Inflammatory macrophage (primary cell): ENCODE data around the gene STAT5B.
"Not testable (repeated sequence)": the region's sequence is repeated elsewhere in the genome, so short reads cannot be mapped to it uniquely, and the experiment has no call there.

Source experiments
- DNase-seq, 2 donors: peaks; one replicate each; pipeline ENCODE4 v3.0.0-alpha.2; 2020 to 2022

The STAT5B gene

GRCh38 chr17:42230225-42230624, 46.0 kb downstream of the STAT5B start:
- no peak for DNase-seq

DNA sequence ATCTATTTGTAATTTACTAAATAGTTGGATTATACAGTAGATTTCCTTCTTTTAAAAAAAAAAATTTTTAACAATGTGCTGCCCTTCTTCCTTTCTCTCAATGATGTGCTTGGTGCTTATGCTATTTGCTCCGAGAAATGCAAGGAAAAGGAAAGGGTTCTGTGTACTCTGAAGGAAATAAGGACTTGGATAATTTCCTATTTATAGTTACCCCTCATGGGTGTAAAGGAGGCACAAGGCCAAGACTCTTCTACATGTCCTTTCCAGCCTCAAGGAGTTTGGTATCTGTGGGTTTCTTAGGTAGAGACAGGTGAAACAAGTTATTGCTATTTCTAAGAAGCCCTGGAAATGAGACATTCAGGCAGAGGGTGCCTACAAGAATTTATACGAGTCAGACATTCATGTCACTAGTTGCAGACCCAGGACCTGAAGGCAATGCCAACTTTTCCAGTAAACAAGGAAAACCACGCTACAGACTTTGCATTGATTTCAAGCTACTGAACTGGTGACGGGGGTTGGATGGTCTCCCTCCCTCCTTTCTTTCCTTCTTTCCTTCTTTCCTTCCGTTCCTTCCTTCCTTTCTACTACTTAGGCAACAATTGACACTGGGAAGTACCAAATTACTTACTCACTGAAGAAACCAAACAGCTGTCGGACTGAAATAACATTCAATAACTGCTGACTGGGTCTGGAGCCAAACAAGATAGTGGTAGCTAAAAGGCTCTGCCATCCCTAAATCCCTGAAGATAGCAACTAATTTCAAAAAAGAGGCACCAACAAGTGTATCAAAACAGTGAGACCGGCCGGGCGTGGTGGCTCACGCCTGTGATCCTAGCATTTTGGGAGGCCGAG, 48.1 kb downstream of the STAT5B start:
- no peak for DNase-seq

- peak; percentile 55 to 57 for DNase-seq
These were observed 50.5 kb downstream of the STAT5B start for GRCh38 chr17:42225646-42226045.

GRCh38 chr17:42224651-42225050, 51.5 kb downstream of the STAT5B start:
- DNase-seq = no peak

DNA sequence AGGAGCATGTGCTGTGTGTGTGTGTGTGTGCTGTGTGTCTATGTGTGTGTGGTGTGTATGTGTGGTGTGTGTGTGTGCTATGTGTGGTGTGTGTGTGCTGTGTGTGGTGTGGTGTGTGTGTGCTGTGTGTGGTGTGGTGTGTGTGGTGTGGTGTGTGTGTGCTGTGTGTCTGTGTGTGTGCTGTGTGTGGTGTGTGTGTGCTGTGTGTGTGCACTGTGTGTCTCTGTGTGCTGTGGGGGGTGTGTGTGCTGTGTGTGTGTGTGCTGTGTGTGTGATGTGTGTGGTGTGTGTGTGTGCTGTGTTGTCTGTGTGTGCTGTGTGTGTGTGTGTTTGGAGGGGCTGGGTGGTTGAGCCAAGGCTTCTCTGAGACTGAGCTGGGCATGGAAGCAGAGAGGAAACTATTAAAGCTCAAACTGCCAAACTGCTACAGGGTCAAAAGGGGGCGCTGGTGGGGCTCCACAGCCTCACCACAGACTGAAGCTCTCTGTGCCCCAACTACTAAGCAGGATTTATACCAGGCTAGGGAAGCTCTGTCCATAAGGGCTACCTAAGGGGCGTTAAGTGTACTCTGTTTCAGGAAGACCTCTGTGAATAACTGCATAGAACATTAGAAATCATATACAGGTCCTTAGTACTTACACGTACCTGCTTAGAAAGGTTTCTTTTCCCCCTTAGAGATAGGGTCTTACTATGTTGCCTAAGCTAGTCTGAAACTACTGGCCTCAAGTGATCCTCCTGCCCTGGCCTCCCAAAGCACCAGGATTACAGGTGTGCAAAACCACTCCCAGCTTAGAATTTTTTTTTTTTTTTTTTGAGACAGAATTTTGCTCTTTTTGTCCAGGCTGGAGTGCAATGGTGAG, 54.1 kb downstream of the STAT5B start:
- peak; percentile 62 to 70 for DNase-seq

DNA sequence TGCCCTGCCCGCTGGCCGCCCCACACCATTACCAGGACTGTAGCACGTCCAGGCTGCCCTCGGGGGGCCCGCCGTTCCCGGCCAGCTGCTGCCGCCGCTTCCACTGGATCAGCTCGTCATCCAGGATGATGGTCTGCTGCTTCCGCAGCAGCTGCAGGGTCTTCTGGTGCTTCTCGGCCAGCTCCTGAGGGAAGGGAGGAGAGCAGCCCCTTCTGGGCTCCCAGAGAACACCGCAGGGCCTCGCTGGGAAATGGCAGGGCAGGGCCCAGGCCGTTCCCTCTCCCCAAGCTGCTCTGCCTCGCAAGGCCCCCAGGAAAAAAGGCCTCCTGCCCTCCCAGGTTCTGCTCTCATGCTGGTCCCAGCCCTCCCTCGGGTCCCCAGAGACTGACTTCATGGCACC, 56.9 kb downstream of the STAT5B start:
- not testable (repeated sequence) for DNase-seq

DNA sequence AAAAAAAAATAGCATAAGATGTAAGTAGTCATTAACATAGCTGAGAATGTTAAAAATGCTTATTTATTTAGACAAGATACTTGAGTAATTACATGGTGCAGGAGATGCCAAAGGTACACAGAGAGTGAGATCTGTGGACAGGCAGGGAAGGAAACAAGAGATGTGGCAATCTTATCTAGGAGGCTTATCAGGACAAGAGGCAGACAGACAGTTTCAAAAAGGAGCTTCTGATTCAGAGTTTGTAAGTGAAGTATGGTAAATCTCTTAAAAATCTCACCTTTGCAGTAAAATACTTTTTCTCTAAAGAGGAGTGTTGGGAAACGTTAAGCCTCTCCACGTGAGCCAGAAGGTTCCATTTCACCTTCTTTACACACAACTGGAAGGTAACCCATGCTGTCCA, 62.0 kb downstream of the STAT5B start:
- no peak for DNase-seq

- DNase-seq = no peak
These were observed 63.8 kb downstream of the STAT5B start for GRCh38 chr17:42212382-42212781.

DNA sequence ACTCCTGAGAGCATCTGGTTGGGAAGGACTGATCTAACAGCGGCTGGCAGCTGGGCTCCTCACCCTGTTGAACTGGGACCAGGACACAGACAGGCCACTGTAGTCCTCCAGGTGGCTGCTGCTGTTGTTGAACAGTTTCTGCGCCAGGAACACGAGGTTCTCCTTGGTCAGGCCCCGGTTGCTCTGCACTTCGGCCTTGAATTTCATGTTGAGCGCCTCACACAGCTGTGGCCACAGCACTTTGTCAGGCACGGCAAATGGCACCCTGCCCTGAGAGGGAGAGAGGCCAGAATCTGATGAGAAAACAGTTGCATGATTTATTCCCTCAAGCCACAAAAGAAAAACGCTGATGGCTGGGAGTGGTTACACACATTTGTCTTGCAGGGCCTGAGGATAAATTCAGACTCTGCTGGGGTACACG, 64.3 kb downstream of the STAT5B start:
- DNase-seq = not testable (repeated sequence)

DNA sequence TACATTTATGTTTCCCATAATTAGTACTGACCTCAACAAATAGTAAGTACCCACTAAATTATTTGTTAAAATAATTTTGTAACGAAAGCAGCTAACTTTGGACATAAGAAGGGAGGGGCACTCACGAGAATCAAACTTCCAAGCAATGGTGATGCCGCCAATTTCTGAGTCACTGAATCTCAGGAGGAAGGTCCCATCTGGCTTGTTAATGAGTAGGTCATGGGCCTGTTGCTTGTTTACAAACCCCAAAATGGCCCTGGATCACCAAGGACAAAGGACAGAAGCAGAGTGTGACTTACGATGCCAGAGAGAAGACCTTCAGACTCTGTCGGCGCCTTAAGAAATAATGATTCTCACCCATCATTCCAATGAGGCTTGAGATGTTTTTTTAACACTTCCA, 66.1 kb downstream of the STAT5B start:
- no peak for DNase-seq

- peak; percentile 51 to 65 for DNase-seq
These were observed 70.0 kb downstream of the STAT5B start for GRCh38 chr17:42206153-42206612.

- DNase-seq = no peak
These were observed 72.8 kb downstream of the STAT5B start for GRCh38 chr17:42203354-42203753.

DNA sequence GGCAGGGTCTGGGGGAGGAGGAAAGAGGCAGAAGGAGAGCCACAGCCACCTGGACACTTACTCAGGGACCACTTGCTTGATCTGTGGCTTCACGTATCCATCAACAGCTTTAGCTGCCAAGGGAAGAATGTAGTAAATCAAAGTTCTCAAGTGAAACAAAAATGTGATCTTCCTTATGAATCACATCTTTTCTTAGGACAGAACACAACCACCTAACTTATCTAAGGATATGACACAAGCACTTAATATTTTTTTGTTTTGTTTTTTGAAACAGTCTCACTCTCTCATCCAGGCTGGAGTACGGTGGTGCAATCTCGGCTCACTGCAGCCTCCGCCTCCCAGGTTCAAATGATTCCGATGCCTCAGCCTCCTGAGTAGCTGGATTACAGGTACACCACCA, 73.5 kb downstream of the STAT5B start:
- no peak for DNase-seq

DNA sequence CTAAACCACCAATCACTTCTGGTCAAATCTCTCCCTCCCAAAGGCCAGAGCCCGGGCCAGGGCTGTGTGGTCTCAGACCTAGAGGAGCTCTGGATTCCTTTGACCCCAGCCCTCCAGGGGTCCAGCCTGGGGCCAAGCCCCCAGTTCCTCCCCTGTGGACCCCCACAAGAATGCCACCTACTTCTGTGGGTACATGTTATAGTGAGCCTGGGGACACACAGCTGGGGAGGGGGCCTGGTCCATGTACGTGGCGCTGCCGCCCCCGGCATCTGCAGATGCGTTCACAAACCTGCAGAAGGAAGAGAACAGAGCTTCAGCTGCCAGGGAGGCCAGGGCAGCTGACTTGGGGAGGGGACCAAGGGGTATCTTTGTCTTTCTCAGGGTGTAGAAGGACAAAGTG, 74.0 kb downstream of the STAT5B start:
- DNase-seq = no peak

DNA sequence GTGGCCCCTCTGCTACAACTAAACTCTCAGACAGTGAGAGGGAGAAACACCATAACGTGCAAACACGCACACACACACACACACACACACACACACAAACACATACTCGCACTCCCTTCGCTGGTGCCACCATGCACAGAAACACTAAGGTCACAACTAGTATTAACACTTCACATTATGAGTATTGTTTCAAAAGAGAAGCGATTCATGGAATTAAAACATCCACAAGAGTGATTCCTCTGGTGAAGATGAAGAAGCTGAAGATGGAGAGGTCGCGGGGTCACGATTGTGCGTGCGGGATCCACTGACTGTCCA, 74.8 kb downstream of the STAT5B start:
- DNase-seq = no peak

DNA sequence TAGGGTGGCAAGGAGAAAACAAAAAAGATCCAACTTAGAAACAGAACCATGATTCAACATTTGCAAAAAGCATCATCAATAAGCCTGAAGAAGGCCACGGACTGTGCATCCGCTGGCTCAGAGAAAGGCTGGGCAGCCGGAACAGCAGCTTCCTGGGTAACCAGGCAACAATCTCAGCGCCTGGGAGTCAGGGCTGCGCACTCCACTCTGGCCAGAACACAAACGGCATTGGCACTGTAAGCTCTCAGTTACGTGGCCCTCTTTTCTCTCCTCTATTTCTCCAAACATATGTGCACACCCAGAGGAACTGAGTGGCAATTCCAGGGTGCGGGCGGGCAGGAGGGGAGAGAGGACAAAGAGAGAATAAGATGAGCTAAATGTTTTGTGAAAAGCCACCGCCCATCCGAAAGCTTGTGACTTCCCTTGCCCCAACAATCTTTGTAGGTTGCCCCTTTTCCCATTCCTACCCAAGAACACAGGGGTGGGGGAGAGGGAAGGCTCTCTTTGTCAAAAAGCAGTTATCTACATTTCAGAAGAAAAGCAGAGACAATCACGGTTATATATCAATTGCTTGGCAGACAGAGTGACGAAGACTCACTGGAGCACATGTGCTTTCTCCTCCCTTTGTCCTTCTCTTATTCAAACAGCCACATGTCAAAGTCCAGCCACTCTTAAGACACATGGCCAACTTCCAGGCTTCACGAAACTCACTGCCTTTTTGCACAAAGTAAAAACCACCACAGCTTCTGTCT, 75.3 kb downstream of the STAT5B start:
- no peak for DNase-seq

DNA sequence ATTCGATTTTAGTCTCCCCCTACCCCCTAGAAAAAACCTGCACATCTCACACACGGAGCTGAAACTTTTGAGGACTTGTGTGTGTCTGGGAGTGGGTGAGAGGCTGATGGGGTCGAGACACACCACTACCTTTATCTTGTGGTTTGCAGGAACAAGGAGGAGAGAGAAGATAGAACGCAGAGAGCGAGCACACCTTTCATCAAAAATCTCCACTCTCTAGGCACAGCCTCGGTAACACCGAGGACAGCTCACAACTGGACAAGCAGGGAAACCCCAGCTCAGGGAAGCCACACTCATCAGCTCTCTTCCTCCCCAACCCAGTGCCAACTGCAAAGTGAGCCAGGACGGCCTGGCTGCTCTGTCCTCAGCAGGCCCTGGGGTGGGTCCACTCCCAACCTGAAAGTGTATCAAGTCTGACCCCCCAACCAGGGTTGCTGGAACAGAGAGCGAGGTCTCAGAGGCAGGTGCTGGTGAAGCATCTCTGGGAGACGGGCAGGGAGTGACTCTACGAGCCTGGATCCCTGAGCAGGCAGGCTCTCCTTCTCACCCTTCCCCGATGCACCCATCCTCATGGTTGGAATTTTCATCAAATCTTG, 76.7 kb downstream of the STAT5B start:
- no peak for DNase-seq

GRCh38 chr17:42198897-42199296, 77.3 kb downstream of the STAT5B start:
- DNase-seq = peak; percentile 87 to 90

DNA sequence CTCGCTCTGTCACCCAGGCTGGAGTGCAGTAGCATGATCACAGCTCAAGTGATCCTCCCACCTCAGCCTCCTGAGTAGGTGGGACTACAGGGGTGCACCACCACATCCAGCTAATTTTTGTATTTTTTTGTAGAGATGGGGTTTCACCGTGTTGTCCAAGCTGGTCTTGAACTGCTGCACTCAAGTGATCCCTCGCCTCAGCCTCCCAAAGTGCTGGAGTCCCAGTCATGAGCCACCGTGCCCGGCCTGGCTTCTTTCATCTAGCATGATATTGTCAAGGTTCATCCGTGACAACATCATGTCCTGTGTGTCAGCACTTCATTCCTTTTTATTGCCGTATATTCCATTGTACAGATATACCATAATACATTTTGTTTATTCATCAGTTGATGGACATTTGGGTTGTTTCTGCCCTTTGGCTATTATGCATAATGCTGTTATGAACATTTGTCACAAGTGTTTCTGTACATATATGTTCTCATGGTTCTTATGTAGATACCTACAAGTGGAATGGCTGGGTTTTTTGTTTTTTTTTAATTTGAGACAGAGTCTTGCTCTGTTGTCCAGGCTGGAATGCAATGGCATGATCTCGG, 78.5 kb downstream of the STAT5B start:
- no peak for DNase-seq

DNA sequence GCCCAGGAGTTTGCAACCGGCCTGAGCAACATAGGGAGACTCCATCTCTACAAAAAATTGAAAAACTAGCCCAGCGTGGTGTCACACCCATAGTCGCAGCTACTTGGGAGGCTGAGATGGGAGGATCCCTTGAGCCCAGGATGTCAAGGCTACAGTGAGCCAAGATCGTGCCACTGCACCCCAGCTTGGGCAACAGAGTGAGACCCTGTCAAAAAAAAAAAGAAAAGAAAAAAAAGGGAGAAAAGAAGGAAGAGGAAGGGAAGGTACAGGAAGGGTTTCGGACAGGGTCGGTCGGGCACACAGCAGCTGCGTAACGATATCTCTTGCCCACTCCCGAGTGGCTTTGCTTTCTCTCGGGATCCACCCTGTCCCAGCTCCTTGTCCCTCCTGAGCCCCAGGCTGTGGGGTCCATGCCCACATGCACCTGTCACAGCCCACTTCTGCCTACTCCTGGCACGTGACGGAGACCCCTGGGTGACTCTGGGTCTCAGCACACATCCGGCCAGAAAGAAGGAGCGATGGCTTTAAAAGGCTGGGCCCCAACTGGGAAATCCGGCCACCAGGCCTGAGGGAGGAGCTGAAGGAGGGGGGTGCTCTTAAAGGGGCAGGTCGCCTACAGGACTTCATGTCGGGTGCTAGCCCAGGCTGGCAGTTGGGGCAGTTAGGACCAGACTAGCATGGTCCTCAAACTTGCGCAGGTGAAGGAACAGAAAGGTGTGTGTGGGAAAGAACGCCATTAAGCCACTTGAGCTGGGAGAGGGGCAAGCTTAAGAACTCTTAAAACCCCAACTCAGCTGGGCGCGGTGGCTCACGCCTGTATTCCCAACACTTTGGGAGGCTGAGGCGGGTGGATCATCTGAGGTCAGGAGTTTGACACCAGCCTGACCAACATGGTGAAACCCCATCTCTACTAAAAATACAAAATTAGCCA, 82.0 kb downstream of the STAT5B start, which contains the start of gene GHDC:
Gene GHDC, minus strand, starts transcription at position 526 of the 931 bp plus-strand sequence. CDS start 913 bp downstream, outside the sequence.
- DNase-seq = peak; percentile 81 to 83
